Stimulated activated naive CD8-positive, alpha-beta T cell treated with anti-CD3 and anti-CD28 coated beads, Interleukin-15, amount 100 ng/mL, for 72 hours (primary cell): ENCODE data around the gene SKI.

ENCODE experiments used
- ATAC-seq: fragments of 150-1000 bp; cut with Tn5 transposase; 2 replicates; pipeline ENCODE4 v1.10.0; 2021; ENCODE audit warnings: mild to moderate bottlenecking, moderate library complexity
- DNase-seq, 2 donors: peaks; one replicate each; pipeline ENCODE4 v3.0.0; 2021 to 2022
- H3K27ac Mint-ChIP-seq, 2 donors: one replicate each; pipeline ENCODE4 v1.8.0; 2022; ENCODE audit warnings: mild to moderate bottlenecking in 2 of 2, mixed read lengths in 2 of 2, moderate library complexity in 2 of 2
- H3K27me3 Mint-ChIP-seq: one replicate; pipeline ENCODE4 v1.8.0; 2022; ENCODE audit warnings: mixed read lengths
- H3K4me1 Mint-ChIP-seq: one replicate; pipeline ENCODE4 v1.8.0; 2022; ENCODE audit warnings: mild to moderate bottlenecking, mixed read lengths
- H3K4me3 Mint-ChIP-seq, 2 donors: one replicate each; pipeline ENCODE4 v1.8.0; 2022; ENCODE audit warnings: mild to moderate bottlenecking in 2 of 2, mixed read lengths in 2 of 2, moderate library complexity in 1 of 2
- H3K9me3 Mint-ChIP-seq, 2 donors: one replicate each; pipeline ENCODE4 v1.8.0; 2022; ENCODE audit warnings: mixed read lengths in 2 of 2

Gene SKI

DNA sequence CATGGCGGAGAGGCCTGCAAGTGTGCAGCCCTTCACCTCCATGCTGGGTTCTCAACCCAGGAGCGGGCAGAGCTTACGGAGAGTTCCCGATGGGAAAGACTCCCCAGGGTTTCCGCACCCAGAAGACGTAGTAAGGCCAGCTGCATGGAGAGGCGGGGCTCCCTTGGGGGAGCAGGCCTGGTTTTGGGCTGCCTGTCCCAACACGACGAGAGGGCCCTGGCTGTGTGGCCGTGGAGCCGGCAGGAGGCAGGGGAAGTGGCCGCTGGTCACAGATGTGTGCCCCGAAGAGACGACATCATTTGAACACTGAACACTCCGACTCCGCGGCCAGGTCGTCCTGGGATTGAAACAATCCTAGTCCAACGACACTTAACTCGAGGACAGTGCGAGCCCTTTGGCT, 106.2 kb downstream of the SKI start:
- Mint-ChIP-seq H3K27ac (no peak overlapping the region), H3K27me3 (no peaks in the 10 kb centered on the region), H3K4me3 (no peak overlapping the region), H3K9me3 (no peaks in the 10 kb centered on the region), H3K4me1 (no peaks in the 10 kb centered on the region)
- no peak for ATAC-seq
- DNase-seq: no peak

DNA sequence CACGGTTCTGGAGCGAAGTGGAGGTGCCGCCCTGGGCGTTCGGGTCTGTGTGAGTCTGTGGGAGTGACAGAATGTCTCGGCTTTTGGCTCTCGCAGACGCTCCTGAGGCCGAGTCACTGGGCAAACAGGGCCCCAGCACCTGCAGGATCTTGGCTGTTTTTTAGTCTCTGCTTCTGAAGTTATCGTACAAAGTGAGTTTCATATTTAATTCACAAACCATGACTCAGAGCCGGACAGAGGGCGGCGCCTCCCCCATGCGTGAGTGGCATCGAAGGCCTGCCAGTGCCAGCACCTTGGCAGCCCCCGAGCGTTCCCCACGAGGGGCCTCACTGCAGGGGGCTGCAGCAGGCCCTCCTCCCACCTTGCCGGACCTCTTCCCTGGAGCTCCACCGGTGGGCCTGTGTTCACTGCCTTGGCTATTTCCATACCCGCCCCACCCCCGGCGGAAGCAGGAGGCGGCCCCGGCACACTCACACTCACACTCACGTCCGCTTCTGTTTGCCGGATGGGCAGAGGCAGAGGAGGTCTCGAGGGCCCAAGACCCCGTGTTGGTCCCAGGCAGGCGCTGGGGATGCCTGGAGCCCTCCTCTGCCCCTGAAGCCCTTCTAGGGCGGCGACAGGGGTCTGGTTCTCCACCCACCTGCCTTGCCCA, 106.9 kb downstream of the SKI start:
- Mint-ChIP-seq H3K4me1 (no peaks in the 10 kb centered on the region), H3K27me3 (no peaks in the 10 kb centered on the region), H3K27ac (peak overlapping the region in 1 of 2 donors; percentile 25), H3K9me3 (no peaks in the 10 kb centered on the region), H3K4me3 (no peak overlapping the region)
- DNase-seq (no peak), ATAC-seq (no peak)

DNA sequence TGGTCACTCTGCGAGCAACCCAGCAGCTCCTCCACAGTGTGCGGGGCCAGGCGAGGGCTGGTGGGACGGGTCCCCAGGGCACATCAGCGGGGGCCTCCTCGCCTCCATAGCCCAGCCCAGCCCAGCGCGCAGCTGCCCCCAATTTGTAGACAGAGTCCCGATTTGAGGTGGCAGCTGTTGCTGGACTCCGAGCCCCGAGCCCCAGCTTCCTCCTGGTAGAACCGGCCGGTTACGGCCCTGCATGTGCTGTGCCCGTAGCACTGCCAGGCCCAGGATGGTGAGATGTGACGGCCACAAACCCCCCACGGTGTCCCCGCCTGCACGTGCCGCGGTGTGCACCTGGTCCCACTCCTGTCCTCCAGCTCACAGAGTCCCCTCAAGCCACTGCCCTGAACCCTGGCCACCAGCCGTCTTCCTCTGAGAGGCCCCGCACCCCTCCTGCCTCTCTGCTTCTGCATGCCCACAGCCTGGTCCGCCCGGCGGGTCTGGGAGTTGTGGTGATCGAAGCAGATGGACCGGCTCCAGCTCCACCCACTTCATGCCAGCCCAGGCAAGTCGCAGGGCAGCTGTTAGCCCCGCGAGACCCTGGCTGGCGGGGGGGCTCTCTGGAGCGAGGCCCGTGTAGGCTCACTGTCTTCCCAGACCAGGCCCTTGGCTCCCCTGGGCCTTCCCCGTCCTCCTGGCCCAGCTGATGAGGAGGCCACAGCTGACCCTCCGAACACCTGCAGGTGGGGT, 107.8 kb downstream of the SKI start:
- Mint-ChIP-seq H3K4me1 (no peaks in the 10 kb centered on the region), H3K4me3 (no peak overlapping the region), H3K27me3 (no peaks in the 10 kb centered on the region), H3K9me3 (no peaks in the 10 kb centered on the region), H3K27ac (no peak overlapping the region)
- DNase-seq (no peak), ATAC-seq (no peak)

DNA sequence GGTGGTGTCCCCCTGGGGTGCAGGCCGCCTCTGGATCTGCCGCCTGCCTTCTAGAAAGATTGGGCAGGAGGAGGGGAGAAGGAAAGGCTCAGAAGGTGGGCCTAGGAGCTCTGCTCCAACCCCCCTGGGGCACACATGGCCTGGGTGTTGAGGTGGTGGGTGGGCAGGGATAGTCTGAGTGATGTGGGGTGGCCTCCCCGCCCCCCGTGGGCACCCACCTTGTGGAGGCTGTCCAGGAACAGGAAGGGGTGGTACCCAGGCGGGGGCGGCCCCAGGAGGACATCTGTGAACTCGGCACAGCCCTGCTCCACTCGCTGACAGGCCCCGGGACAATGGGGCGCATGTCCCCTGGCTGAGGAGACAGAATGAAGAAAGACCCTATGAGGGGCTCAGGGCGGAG, 108.4 kb downstream of the SKI start:
- H3K9me3 Mint-ChIP-seq: no peaks in the 10 kb centered on the region
- no peak overlapping the region for H3K4me3 Mint-ChIP-seq
- H3K4me1 Mint-ChIP-seq: no peaks in the 10 kb centered on the region
- H3K27me3 Mint-ChIP-seq: no peaks in the 10 kb centered on the region
- DNase-seq (no peak), ATAC-seq (peak; percentile 34)
- no peak overlapping the region for H3K27ac Mint-ChIP-seq

DNA sequence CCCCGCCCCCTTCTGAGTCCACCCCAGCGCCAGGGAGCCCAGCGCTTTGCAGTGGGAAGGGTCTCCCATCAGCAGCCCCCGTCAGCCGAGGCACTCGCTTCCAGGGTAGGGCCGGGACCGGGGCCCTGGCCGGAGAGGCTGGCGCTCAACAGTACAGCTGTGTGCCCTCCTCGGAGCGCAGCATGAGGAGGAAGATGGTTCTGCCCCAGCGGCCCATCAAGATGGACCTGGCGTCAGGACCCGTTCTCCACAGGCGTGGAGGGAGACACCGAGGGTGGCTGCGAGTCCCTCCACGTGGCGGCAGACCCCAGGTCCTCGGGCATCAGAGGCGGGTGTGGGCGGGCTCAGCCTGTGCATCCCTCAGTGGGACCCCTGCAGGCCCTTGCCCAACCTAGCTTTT, 109.0 kb downstream of the SKI start:
- ATAC-seq: no peak
- no peak overlapping the region for H3K4me3 Mint-ChIP-seq
- no peaks in the 10 kb centered on the region for H3K4me1 Mint-ChIP-seq
- no peaks in the 10 kb centered on the region for H3K9me3 Mint-ChIP-seq
- H3K27ac Mint-ChIP-seq: no peak overlapping the region
- DNase-seq: no peak
- H3K27me3 Mint-ChIP-seq: no peaks in the 10 kb centered on the region

DNA sequence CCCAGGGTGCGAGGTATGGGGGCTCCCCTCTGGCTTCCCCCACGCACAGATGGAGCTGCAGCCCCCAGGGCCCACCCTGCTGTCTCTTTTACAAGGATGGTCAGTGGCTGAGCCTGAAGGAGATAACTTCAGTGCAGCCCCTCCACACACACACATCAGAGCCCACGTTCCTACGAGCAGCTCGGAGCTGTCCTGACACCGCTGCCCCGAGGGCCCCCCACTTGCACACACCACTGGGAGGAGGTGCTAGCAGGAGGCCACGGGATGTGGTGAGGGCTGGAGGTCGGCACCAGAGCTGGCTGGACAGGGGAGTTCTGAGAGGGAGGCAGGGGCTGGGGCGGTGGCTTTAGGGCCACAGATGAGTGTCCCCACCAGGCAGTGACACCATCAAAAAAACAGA, 109.4 kb downstream of the SKI start:
- no peak overlapping the region for H3K4me3 Mint-ChIP-seq
- DNase-seq (no peak), ATAC-seq (no peak)
- no peaks in the 10 kb centered on the region for H3K9me3 Mint-ChIP-seq
- H3K27ac Mint-ChIP-seq: peak overlapping the region in 1 of 2 donors; percentile 89
- H3K27me3 Mint-ChIP-seq: no peaks in the 10 kb centered on the region
- H3K4me1 Mint-ChIP-seq: no peaks in the 10 kb centered on the region

DNA sequence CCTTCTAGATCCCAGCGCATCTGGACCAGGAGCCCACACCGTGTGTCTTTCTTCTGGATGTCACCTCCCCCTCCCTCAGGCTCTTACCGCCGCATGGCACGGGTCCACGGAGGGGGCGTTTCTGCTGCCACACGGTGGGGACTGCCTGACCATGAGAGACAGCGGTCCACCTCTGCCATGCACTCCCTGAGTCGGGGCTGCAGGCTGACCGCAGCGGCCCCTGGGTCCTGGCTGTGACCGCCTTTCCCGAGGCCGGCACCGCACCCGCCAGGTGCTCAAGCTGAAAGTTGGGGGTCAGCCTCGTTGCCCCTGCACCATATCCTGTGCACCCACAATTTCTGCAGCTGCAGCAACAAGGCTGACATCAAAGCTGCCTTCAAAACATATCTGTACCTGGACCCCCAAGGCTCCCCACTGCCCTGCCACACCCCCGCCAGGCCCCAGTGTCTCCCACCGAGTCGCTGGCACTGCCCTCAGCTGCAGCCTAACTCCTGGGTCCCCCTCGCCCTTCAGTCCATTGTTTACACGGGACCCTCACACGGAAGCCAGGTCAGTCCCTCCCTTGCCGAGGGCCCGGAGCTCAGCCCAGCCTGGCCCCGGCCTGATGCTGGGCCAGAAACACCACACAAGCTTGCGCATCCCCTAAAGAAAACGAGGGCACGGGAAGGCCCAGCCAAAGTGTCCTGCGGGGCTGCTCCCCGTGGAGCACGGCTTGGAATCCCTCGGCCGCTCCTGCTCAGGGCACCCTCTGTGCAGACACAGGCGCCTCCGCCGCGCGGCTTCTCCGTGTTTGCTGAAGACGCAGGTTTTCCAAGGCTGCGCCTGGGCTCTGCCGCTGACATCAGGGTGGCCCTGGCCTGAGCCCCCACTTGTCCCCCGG, 111.3 kb downstream of the SKI start:
- Mint-ChIP-seq H3K27ac (no peak overlapping the region), H3K4me3 (no peak overlapping the region), H3K27me3 (no peaks in the 10 kb centered on the region), H3K9me3 (no peaks in the 10 kb centered on the region), H3K4me1 (no peaks in the 10 kb centered on the region)
- DNase-seq: no peak
- ATAC-seq: no peak

DNA sequence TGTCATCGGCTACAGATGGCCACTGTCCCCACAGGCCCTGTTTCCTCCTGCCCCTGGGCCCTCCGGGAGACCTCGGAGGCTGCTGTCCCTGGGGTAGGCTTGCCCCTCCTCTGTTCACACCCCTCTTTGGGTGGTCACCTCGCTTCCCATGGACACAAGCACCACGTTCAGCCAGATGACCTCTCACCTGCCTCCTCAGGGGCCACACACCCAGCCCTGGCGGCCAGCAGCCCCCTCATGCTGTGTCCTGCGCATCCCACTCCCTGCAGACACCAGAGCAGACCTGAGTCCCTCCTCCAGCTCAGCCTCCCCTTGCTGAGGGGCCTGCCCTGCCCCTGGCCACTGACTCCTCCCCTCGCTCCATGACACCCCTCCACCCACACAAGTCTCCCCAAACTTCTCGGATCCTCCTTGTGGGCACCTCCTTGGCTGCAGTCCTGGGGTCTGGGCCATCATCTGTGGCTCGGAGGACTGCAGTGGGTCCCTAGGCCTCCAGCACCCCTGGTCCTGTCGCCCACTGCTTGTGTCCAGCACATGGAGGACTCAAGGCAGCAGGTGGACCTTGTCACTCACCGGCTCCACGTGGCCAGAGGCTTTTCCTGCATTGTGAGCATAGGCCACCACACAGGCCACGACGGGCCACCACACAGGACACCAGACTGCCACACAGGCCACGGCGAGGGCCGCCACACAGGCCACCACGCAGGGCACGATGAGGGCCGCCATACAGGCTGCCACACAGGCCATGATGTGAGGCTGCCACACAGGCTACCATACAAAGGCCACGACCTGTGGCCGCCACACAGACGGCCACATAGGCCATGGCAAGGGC, 112.2 kb downstream of the SKI start:
- Mint-ChIP-seq H3K4me1 (no peaks in the 10 kb centered on the region), H3K27ac (no peak overlapping the region), H3K27me3 (no peaks in the 10 kb centered on the region), H3K4me3 (no peak overlapping the region), H3K9me3 (no peaks in the 10 kb centered on the region)
- DNase-seq: no peak
- ATAC-seq: no peak

DNA sequence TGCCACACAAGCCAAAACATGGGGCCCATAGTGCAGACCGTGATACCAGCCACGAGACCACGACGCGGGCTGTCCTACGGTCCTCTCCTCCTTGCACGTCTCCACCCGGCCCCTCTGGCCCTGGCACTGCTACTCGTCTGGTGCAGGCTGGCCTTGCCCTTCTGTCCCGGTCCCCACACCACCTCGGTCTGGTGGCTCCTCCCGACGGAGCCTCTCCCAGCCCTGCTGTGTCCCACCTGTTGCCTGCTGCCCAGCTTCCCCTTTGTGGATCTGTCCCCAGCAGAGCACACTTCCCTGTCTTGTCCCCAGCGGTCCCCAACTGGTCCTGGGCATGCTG, 112.8 kb downstream of the SKI start:
- ATAC-seq (no peak), DNase-seq (no peak)
- no peaks in the 10 kb centered on the region for H3K27me3 Mint-ChIP-seq
- H3K27ac Mint-ChIP-seq: no peak overlapping the region
- no peak overlapping the region for H3K4me3 Mint-ChIP-seq
- no peaks in the 10 kb centered on the region for H3K9me3 Mint-ChIP-seq
- H3K4me1 Mint-ChIP-seq: no peaks in the 10 kb centered on the region

DNA sequence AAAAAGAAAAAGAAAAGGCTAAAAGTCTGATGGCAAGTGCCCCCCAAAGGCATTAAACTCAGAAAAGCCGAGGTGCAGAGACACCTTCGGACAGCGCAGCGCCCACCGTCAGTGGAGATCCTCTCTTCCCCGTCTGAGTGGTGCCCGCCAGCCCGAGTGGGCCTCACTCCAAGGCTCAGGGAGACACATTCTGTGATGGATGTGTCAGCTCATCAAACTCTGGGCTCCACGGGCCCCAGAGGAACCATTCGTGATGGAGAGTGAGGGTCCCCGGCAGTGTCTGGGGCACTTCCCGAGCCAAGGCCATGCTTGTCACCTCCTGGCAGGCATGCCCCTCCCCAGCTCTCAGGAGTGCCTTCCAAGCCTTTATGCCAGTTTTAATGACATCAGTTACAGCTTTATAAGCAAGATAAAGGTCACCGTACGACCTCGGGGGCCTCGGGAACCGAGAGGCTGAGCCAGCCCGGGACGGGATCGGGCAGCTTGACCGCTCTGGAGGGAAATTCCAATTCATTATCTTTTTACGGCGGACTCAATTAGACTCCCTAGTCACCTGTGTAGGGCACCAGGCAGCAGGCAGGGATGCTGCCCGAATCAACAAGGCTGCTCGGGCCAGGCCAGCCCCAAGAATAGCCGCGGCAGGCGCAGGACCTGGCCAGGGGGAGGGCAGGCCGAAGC, 113.7 kb downstream of the SKI start:
- H3K4me3 Mint-ChIP-seq: no peak overlapping the region
- H3K27ac Mint-ChIP-seq: no peak overlapping the region
- no peak for DNase-seq
- H3K9me3 Mint-ChIP-seq: no peaks in the 10 kb centered on the region
- no peaks in the 10 kb centered on the region for H3K27me3 Mint-ChIP-seq
- ATAC-seq: no peak
- H3K4me1 Mint-ChIP-seq: no peaks in the 10 kb centered on the region

DNA sequence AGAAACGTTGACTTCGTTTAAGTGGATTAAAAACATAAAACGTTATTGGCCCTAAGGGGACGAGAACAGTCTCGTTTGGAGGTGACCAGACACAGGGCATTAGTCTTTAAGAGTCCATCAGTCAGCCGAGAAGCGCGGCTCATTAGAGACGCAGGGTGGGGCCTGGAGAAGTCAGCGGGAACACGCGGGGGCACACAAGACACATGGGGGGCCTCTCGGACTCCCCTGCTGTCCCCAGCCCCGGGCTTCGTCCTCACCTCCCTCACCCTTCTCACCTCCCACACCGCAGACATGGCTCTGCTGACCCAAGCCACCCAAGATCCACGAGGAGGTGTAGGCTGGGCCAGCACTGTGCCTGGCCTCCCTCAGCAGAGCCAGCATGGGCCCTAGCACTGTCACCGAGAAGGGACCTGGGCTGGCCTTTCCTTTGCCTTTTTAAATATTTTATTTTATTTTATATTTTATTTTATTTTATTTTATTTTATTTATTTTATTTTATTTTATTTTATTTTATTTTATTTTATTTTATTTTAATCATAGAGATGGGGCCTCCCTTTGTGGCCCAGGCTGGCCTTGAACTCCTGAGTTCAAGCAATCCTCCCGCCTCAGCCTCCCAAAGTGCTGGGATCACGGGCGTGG, 114.4 kb downstream of the SKI start:
- H3K9me3 Mint-ChIP-seq: no peaks in the 10 kb centered on the region
- no peak overlapping the region for H3K27ac Mint-ChIP-seq
- no peaks in the 10 kb centered on the region for H3K4me1 Mint-ChIP-seq
- no peak for ATAC-seq
- no peak overlapping the region for H3K4me3 Mint-ChIP-seq
- no peak for DNase-seq
- H3K27me3 Mint-ChIP-seq: no peaks in the 10 kb centered on the region

DNA sequence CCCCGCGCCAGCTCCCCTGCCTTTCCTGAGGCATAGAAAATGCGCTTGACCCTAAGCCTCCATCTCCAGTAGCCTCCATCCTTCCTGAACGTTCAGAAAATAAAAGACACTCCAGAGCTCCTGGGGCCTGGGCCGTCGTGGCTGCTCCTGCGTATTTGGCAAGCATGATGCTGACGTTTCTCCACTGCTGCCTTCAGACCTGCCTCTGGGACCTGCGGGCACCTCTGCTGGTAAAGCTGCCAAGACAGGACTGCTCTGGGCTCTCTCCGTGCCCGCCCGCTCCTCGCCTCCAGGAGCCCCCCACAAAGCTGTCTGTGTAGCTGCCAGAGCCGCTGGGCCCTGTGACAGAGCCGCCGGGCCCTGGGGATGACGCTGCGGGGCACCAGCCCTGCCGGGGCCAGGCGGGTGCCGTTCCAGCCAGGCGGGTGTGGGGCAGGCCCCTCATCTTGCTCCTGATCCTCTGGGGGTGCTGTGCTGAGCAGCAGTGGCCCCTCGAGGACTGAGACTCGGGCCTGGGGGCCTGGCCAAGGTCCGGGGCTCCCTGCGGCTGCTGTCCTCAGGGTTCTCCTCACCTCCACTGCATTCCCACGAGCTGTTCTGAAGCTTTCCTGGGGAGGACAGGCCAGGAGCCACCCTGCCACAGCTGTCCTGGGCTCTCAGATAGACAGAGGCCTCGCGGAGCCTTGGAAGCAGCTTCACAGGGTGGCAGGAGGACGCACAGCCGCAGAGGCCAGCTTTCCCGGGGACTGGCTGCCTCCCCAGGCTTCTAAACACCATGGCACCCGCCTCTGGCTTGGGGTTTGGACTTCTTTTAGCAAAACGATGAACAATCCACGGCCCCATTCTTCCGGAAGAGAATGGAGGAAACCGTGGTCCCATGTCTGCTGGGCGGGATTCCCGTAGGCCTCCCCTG, 115.2 kb downstream of the SKI start:
- no peak overlapping the region for H3K4me3 Mint-ChIP-seq
- no peaks in the 10 kb centered on the region for H3K27me3 Mint-ChIP-seq
- H3K4me1 Mint-ChIP-seq: no peaks in the 10 kb centered on the region
- no peak overlapping the region for H3K27ac Mint-ChIP-seq
- DNase-seq (no peak), ATAC-seq (no peak)
- no peaks in the 10 kb centered on the region for H3K9me3 Mint-ChIP-seq

DNA sequence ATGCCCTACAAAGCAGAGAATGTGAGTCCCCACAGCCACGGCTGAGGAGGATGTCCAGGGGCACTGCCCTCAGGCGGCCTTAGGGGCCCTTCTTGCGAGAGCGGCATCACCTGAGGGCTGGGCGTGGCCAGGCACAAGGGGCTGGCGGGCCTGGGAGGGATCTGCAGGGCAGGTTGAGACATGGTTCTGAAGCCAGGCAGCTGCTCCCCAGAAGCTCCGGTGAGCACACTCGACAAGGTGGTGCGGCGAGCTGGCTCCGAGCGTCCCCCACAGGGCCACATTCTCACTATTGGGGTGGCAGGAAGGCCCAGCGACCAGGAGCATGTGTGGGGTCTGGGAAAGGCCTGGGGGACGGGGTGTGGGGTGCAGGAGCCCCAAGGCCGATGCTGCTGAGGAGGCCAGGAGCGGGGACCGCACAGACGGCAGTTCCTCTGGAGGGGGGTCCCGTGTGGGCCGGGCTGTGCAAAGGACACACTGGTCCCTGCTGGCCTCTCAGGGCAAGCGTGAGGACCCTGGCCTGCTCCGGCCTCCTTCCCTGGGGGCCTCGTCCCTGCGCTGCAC, 116.1 kb downstream of the SKI start:
- no peak for ATAC-seq
- Mint-ChIP-seq H3K4me1 (no peaks in the 10 kb centered on the region), H3K9me3 (no peaks in the 10 kb centered on the region), H3K27ac (no peak overlapping the region), H3K4me3 (no peak overlapping the region), H3K27me3 (no peaks in the 10 kb centered on the region)
- DNase-seq: no peak
